Cortex of kidney (tissue), 1 donor: ENCODE measurements around the gene TMEM171.

ENCODE experiments used
- DNase-seq: peaks from one replicate; lab custom pipeline; 2025; lab: John Stamatoyannopoulos, UW

The TMEM171 gene

GRCh38 chr5:73119451-73120157 lies 771 bp upstream of the TMEM171 start:
- no peak for DNase-seq

- no peak for DNase-seq
These were observed 716 bp downstream of the TMEM171 start for GRCh38 chr5:73121119-73121463.

GRCh38 chr5:73122875-73123810 lies 2.8 kb downstream of the TMEM171 start:
- DNase-seq, result no peak

GRCh38 chr5:73125289-73125688 lies 4.9 kb downstream of the TMEM171 start:
- DNase-seq, result no peak

- no peak for DNase-seq
These were observed 6.0 kb downstream of the TMEM171 start for GRCh38 chr5:73126381-73126780.

- DNase-seq, result no peak
These were observed 6.6 kb downstream of the TMEM171 start for GRCh38 chr5:73126957-73127356.

- no peak for DNase-seq
These were observed 8.8 kb downstream of the TMEM171 start for GRCh38 chr5:73129143-73129542.

- no peak for DNase-seq
These were observed 10.4 kb downstream of the TMEM171 start for GRCh38 chr5:73130811-73131210.

GRCh38 chr5:73131711-73132425 lies 11.5 kb downstream of the TMEM171 start:
- DNase-seq, result no peak

GRCh38 chr5:73132759-73133158 lies 12.4 kb downstream of the TMEM171 start:
- no peak for DNase-seq

GRCh38 chr5:73135021-73135420 lies 14.6 kb downstream of the TMEM171 start:
- no peak for DNase-seq

- no peak for DNase-seq
These were observed 15.2 kb downstream of the TMEM171 start for GRCh38 chr5:73135429-73136054.

- DNase-seq, result no peak
These were observed 15.7 kb downstream of the TMEM171 start for GRCh38 chr5:73136055-73136562.

- no peak for DNase-seq
These were observed 17.5 kb downstream of the TMEM171 start for GRCh38 chr5:73137563-73138530.

GRCh38 chr5:73139485-73139884 lies 19.1 kb downstream of the TMEM171 start:
- no peak for DNase-seq

- DNase-seq, result no peak
These were observed 20.4 kb downstream of the TMEM171 start for GRCh38 chr5:73140801-73141200.

GRCh38 chr5:73142035-73142434 lies 21.7 kb downstream of the TMEM171 start:
- no peak for DNase-seq

GRCh38 chr5:73143716-73144115 lies 23.3 kb downstream of the TMEM171 start:
- DNase-seq, result no peak

GRCh38 chr5:73149540-73149939 lies 29.2 kb downstream of the TMEM171 start:
- DNase-seq, result no peak

GRCh38 chr5:73150876-73151275 lies 30.5 kb downstream of the TMEM171 start:
- no peak for DNase-seq
